Sigmoid colon (tissue), 4 donors: ENCODE results near the gene BRIX1.

Experiments used
- POLR2AphosphoS5 ChIP-seq, 4 donors: sonication (generic); formaldehyde crosslinking; IDR thresholded peaks; one replicate each; pipeline ENCODE4 v1.6.1; 2017; ENCODE audit warnings: antibody characterized with exemption in 4 of 4
- TF ChIP-seq, protein P1 (sequence below), 4 experiments: fragments of 450-650 bp in 3 of 4; fragments of 200-600 bp in 1 of 4; IDR thresholded peaks; one replicate each; pipeline ENCODE4 v1.5.1; 2016 to 2019; ENCODE audit warnings: antibody characterized with exemption in 4 of 4, mild to moderate bottlenecking in 3 of 4, moderate library complexity in 2 of 4

- no peak for TF ChIP-seq POLR2AphosphoS5 (IDR thresholded peaks at IDR 0.05)
- TF ChIP-seq, protein P1, sequence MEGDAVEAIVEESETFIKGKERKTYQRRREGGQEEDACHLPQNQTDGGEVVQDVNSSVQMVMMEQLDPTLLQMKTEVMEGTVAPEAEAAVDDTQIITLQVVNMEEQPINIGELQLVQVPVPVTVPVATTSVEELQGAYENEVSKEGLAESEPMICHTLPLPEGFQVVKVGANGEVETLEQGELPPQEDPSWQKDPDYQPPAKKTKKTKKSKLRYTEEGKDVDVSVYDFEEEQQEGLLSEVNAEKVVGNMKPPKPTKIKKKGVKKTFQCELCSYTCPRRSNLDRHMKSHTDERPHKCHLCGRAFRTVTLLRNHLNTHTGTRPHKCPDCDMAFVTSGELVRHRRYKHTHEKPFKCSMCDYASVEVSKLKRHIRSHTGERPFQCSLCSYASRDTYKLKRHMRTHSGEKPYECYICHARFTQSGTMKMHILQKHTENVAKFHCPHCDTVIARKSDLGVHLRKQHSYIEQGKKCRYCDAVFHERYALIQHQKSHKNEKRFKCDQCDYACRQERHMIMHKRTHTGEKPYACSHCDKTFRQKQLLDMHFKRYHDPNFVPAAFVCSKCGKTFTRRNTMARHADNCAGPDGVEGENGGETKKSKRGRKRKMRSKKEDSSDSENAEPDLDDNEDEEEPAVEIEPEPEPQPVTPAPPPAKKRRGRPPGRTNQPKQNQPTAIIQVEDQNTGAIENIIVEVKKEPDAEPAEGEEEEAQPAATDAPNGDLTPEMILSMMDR (IDR thresholded peaks at IDR 0.05): no peak
Observed at GRCh38 chr5:34869256-34869655, 46.3 kb upstream of the BRIX1 start.
